HEK293 (cell line): ENCODE results near the gene CXXC5.

Experiments used
- HOXA7 ChIP-seq: sonication (generic); formaldehyde crosslinking; IDR thresholded peaks from 2 replicates; pipeline ENCODE4 v1.8.1; 2022; ENCODE audit warnings: missing genetic modification reagents, borderline replicate concordance
- KLF10 ChIP-seq: fragments of 450-650 bp; IDR thresholded peaks from 2 replicates; pipeline ENCODE4 v1.5.1; 2018; ENCODE audit warnings: missing biosample characterization, mild to moderate bottlenecking, missing genetic modification characterization
- REPIN1 ChIP-seq: fragments of 450-650 bp; formaldehyde crosslinking; IDR thresholded peaks from 2 replicates; pipeline ENCODE4 v1.5.1; 2017; ENCODE audit warnings: missing biosample characterization, missing genetic modification characterization, low read depth
- ZBTB21 ChIP-seq: fragments of 450-650 bp; formaldehyde crosslinking; IDR thresholded peaks from 2 replicates; pipeline ENCODE4 v1.5.1; 2017; ENCODE audit warnings: missing biosample characterization, missing genetic modification characterization
- ZNF146 ChIP-seq: fragments of 450-650 bp; formaldehyde crosslinking; IDR thresholded peaks from 2 replicates; pipeline ENCODE4 v1.5.1; 2016; ENCODE audit warnings: missing biosample characterization, missing genetic modification characterization
- TF ChIP-seq, protein P1 (sequence below): fragments of 450-650 bp; formaldehyde crosslinking; IDR thresholded peaks from 2 replicates; pipeline ENCODE4 v1.5.1; 2016; ENCODE audit warnings: missing biosample characterization, missing genetic modification characterization, borderline replicate concordance
- TF ChIP-seq, protein P2 (sequence below): fragments of 450-650 bp; formaldehyde crosslinking; IDR thresholded peaks from 2 replicates; pipeline ENCODE4 v1.5.1; 2016; ENCODE audit warnings: missing biosample characterization, missing genetic modification characterization, borderline replicate concordance

DNA sequence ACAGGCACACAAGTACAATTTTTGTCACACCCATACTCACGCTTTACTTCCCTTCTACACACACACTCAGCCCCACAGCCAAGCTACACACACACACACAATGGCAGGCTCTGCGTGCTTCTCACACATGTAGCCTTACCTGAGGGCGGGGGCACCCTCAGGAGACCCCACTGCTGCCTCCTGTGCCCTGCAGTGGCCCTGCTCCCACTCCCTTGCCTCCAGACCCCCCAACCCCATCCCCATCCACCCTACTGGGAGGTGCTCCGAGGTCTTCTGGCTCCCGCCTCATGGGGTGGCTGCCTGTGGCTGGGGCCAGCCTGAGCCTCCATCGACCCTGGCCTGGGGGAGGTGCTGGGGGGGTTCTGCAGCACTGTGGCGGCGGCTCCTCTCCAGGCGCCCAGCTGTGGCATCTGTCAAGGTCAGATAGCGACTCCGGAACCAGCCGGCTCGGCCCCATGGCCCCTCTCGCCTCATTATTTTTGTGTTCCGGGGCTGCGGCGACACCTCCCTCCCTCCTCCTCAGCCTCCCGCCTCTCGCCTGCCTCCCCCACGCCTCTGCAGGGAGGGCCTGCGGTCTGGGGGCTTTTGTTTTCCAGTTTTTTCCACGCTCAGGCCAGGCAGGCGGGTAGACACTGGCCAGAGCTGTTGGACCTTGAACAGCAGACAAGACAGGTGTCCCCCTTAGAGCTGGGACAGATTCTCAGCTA is 21.7 kb downstream of the CXXC5 start:
- TF ChIP-seq, protein P1, sequence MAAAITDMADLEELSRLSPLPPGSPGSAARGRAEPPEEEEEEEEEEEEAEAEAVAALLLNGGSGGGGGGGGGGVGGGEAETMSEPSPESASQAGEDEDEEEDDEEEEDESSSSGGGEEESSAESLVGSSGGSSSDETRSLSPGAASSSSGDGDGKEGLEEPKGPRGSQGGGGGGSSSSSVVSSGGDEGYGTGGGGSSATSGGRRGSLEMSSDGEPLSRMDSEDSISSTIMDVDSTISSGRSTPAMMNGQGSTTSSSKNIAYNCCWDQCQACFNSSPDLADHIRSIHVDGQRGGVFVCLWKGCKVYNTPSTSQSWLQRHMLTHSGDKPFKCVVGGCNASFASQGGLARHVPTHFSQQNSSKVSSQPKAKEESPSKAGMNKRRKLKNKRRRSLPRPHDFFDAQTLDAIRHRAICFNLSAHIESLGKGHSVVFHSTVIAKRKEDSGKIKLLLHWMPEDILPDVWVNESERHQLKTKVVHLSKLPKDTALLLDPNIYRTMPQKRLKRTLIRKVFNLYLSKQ (tag by site-specific recombination) = no peak
- TF ChIP-seq, protein P2, sequence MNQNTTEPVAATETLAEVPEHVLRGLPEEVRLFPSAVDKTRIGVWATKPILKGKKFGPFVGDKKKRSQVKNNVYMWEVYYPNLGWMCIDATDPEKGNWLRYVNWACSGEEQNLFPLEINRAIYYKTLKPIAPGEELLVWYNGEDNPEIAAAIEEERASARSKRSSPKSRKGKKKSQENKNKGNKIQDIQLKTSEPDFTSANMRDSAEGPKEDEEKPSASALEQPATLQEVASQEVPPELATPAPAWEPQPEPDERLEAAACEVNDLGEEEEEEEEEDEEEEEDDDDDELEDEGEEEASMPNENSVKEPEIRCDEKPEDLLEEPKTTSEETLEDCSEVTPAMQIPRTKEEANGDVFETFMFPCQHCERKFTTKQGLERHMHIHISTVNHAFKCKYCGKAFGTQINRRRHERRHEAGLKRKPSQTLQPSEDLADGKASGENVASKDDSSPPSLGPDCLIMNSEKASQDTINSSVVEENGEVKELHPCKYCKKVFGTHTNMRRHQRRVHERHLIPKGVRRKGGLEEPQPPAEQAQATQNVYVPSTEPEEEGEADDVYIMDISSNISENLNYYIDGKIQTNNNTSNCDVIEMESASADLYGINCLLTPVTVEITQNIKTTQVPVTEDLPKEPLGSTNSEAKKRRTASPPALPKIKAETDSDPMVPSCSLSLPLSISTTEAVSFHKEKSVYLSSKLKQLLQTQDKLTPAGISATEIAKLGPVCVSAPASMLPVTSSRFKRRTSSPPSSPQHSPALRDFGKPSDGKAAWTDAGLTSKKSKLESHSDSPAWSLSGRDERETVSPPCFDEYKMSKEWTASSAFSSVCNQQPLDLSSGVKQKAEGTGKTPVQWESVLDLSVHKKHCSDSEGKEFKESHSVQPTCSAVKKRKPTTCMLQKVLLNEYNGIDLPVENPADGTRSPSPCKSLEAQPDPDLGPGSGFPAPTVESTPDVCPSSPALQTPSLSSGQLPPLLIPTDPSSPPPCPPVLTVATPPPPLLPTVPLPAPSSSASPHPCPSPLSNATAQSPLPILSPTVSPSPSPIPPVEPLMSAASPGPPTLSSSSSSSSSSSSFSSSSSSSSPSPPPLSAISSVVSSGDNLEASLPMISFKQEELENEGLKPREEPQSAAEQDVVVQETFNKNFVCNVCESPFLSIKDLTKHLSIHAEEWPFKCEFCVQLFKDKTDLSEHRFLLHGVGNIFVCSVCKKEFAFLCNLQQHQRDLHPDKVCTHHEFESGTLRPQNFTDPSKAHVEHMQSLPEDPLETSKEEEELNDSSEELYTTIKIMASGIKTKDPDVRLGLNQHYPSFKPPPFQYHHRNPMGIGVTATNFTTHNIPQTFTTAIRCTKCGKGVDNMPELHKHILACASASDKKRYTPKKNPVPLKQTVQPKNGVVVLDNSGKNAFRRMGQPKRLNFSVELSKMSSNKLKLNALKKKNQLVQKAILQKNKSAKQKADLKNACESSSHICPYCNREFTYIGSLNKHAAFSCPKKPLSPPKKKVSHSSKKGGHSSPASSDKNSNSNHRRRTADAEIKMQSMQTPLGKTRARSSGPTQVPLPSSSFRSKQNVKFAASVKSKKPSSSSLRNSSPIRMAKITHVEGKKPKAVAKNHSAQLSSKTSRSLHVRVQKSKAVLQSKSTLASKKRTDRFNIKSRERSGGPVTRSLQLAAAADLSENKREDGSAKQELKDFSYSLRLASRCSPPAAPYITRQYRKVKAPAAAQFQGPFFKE = no peak
- no peak for TF ChIP-seq REPIN1 (tag by site-specific recombination)
- TF ChIP-seq ZNF146 (tag by site-specific recombination) = no peak
- TF ChIP-seq HOXA7 = no peak
- TF ChIP-seq KLF10 (tag by site-specific recombination) = no peak
- TF ChIP-seq ZBTB21 (tag by site-specific recombination) = no peak
